Dermis blood vessel endothelial cell (primary cell): ENCODE measurements around the gene NPIPB4. TPM values are rescaled to one million over a fixed set of nuclear protein-coding genes. Genes with fewer than 3 reads are reported as not detected.
"Not testable (repeated sequence)": the region's sequence is repeated elsewhere in the genome, so short reads cannot be mapped to it uniquely, and the experiment has no call there.

Experiments
- DNase-seq: peaks from one replicate; pipeline ENCODE4 v3.0.0; 2010
- total RNA-seq: library from RNA; depleted of rRNA; stranded (reverse); fragments of >200 nt; gene quantifications from 2 replicates; pipeline ENCODE4 v1.2.3, GENCODE V29; 2014

NPIPB4 gene
- 16.6 and 36.1 TPM in 2 replicates for total RNA-seq

GRCh38 chr16:21857656-21858055 lies at the start of gene NPIPB4:
NPIPB4 (minus strand) TSS chr16:21857756; CDS start chr16:21857378, 378 bp downstream.
- not testable (repeated sequence) for DNase-seq

GRCh38 chr16:21898998-21899397 lies 41.4 kb upstream of the NPIPB4 start:
- not testable (repeated sequence) for DNase-seq

GRCh38 chr16:21881988-21882387 lies 24.4 kb upstream of the NPIPB4 start:
- not testable (repeated sequence) for DNase-seq

DNA sequence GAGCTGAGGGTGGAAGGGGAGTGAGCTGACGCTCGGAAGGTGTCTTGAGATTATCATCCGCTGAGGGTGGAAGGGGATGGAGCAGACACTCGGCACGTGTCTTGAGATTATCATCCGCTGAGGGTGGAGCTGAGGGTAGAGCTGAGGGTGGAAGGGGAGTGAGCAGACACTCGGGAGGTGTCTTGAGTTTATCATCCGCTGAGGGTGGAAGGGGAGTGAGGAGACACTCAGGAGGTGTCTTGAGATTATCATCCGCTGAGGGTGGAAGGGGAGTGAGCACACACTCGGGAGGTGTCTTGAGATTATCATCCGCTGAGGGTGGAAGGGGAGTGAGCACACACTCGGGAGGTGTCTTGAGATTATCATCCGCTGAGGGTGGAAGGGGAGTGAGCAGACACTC lies 20.4 kb downstream of the NPIPB4 start:
- not testable (repeated sequence) for DNase-seq

- DNase-seq, result not testable (repeated sequence)
These were observed 21.2 kb downstream of the NPIPB4 start for GRCh38 chr16:21836334-21836733.

GRCh38 chr16:21835747-21836146 lies 21.8 kb downstream of the NPIPB4 start:
- not testable (repeated sequence) for DNase-seq

- not testable (repeated sequence) for DNase-seq
These were observed 23.3 kb downstream of the NPIPB4 start for GRCh38 chr16:21834211-21834610.

GRCh38 chr16:21829929-21830328 lies 27.6 kb downstream of the NPIPB4 start:
- not testable (repeated sequence) for DNase-seq

- peak; percentile 40 for DNase-seq
These were observed 31.4 kb downstream of the NPIPB4 start for GRCh38 chr16:21826067-21826706.

DNA sequence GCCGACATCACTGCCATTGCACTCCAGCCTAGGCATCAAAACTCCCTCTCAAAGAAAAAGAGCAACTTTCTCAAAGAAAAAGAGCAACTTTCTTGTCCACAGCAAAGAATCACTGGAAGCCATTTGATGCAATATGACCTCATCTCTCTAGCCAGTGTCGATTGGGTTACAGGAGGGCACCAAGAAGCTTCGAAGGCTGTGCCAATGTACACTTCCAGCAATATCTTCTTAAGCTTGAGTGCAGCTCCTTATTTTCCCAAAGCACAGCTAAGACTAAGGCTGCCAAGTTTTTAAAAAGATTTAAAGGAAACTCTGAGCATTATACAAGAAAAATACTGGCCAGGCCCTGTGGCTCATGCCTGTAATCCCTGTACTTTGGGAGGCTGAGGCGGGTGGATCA lies 32.0 kb downstream of the NPIPB4 start:
- not testable (repeated sequence) for DNase-seq

- DNase-seq, result not testable (repeated sequence)
These were observed 34.3 kb downstream of the NPIPB4 start for GRCh38 chr16:21823258-21823657.

- not testable (repeated sequence) for DNase-seq
These were observed 36.6 kb downstream of the NPIPB4 start for GRCh38 chr16:21820908-21821465.

DNA sequence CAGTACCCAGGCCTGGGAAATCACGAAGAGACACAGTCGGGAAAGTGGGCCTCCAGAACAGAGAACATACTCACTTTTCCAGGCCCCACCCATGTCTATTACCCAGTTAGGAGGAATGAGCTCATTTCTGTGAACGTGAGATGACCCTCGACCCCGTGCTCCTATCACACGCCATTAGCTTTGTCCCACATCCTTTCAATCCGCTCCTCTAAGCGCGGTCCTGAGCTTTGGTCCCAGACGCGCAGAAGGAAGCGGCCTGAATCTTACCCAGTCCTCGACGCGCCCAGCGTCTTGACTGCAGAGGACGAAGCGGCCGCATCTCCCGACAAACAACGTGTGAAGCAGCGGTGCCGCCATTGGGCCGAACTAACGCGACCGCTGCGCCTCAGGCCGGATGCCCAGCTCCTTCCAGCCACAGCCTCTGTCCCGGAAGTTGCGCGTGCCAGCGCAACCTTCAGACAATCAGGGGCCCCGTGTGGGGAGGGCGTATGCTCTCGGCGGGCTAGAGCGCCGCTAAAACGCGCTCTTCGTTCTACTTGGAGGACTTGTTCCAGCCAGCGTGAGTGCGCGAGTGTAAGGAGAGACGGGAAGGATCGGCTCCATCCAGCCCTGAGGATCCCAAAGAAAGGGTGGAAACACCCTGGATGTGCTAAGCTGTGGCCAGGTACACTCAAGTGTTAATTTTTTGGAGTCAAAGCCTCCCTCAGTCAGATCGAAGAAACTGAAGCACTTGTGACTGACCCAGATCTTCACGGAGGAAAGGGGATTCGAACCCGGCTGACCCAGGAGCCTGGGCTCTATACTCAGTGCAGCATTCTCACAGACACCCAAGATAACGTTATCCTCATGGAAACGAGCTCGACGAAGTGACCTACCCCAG lies 37.3 kb downstream of the NPIPB4 start:
- DNase-seq, result peak; percentile 80

GRCh38 chr16:21819617-21820016 lies 37.9 kb downstream of the NPIPB4 start:
- DNase-seq, result not testable (repeated sequence)

- DNase-seq, result not testable (repeated sequence)
These were observed 40.5 kb downstream of the NPIPB4 start for GRCh38 chr16:21817012-21817411.

DNA sequence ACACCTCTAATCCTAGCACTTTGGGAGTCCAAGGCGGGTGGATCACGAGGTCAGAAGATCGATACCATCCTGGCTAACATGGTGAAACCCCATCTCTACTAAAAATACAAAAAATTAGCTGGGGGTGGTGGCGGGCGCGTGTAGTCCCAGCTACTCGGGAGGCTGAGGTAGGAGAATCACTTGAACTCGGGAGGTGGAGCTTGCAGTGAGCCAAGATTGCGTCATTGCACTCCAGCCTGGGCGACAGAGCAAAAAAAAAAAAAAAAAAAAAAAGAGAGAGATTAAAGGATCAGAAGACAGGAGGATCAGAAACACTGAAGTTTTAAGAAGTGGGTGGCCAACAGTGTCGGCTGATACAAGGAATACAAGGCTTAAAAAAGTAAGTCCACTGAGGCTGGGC lies 41.9 kb downstream of the NPIPB4 start:
- not testable (repeated sequence) for DNase-seq

GRCh38 chr16:21802375-21802663 lies 55.2 kb downstream of the NPIPB4 start:
- not testable (repeated sequence) for DNase-seq

DNA sequence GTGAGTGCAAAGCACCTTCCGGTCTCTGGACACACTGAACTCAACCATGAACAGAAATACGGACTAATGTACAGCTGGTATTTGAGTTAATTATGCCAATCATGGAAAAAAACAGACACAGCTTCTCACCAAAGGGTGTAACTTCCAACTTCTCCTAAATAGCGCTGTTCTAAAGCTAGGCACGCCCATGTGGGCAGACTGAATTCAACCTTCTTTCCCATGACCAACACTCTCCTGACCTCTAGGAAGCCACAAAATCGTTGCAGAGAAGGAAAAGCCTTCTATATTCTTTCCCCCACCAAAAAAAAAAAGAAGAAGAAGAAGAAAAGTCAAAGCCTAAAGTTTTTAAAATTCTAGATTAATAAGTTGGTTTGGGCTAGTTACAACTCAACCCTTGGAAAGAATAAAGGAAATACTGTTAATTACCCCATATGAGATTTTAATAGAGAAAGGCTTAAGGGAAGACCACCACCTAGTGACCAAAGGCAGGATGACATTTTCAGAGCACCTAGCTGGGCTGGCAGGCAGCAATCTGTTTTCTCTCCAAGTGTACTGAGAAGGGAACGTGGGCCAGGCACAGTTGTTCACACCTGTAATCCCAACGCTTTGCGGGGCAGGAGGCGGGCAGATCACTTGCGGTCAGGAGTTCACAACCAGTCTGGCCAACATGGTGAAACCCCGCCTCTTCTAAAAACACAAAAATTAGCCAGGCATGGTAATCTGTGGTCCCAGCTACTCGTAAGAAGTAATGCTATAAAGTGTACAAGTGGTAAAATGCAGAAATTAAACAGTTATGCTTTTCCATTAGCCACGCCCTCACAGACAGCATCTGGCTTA lies 55.8 kb downstream of the NPIPB4 start:
- peak; percentile 79 for DNase-seq

- not testable (repeated sequence) for DNase-seq
These were observed 59.0 kb downstream of the NPIPB4 start for GRCh38 chr16:21798601-21799000.

DNA sequence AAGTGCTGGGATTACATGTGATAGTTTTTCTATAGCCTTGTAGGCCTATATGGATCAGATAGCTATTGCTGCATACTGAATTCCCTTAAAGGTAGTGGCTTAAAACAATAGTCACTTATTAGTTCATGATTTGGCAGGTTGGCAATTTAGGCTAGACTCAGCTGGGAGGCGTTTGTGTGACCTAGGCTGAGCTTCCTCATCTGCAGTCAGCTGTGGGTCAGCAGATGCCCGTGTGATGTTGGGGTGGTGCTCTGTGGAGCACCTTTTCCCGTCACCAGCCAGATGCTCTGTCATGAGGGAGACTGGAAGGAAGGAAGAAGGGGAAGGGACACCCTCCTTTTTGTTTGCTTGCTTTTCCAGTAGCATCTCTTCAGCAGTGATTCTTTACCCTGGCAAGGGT lies 64.2 kb downstream of the NPIPB4 start:
- DNase-seq, result not testable (repeated sequence)

DNA sequence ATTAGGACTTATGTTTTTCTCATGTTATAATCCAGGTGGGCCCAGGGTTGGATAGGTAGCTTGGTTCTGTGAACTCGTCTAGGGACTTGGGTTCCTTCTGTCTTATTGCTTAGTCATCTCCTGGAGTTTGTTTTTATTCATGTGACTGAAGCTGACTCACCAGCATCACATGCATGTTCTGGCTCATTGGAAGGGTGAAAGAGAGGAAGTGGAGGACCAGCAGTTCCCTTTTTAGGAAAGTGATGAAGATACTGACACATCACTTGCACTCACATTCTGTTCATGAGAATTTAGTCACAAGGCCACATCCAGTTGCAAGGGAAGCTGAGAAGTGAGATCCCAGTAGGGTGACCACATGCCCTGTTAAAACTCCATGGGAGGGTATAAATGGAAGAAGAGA lies 67.0 kb downstream of the NPIPB4 start:
- DNase-seq, result not testable (repeated sequence)
